HepG2 (cell line): ENCODE measurements around the gene CDK5R1. TPM values are rescaled to one million over a fixed set of nuclear protein-coding genes. Genes with fewer than 3 reads are reported as not detected.

Source experiments
- BCL3 ChIP-seq: sonication (generic); formaldehyde crosslinking; IDR thresholded peaks from 2 replicates; pipeline ENCODE4 v1.5.1; 2020; ENCODE audit warnings: mild to moderate bottlenecking, missing genetic modification reagents, moderate library complexity
- CTCF ChIP-seq: sonication (generic); formaldehyde crosslinking; IDR thresholded peaks from 2 replicates; pipeline ENCODE4 v1.5.0; 2020; ENCODE audit warnings: mild to moderate bottlenecking, missing genetic modification reagents, moderate library complexity
- EP300 ChIP-seq, 3 experiments: sonication (generic) in 1 of 3; formaldehyde crosslinking in 1 of 3; IDR thresholded peaks; 2 replicates each; pipeline versions ENCODE4 v1.5.1 to v1.6.1; 2011 to 2020; ENCODE audit warnings: low read depth in 2 of 3, low read length in 2 of 3, borderline replicate concordance in 1 of 3, improper control_type of control experiment in 1 of 3, mild to moderate bottlenecking in 1 of 3, missing genetic modification reagents in 1 of 3, moderate library complexity in 1 of 3
- FIP1L1 ChIP-seq: fragments of 200-400 bp; formaldehyde crosslinking; IDR thresholded peaks from 2 replicates; pipeline ENCODE4 v1.6.1; 2018; ENCODE audit warnings: low read depth, mild to moderate bottlenecking, low read length, moderate library complexity, borderline replicate concordance; ENCODE audit not compliant: insufficient read depth
- GABPB1 ChIP-seq: IDR thresholded peaks from 2 replicates; pipeline ENCODE4 v1.6.1; 2016; ENCODE audit warnings: mild to moderate bottlenecking, missing genetic modification reagents, moderate library complexity, missing compliant biosample characterization
- GATAD2A ChIP-seq: IDR thresholded peaks from 2 replicates; pipeline ENCODE4 v1.6.1; 2016
- GFI1 ChIP-seq: sonication (generic); formaldehyde crosslinking; IDR thresholded peaks from 2 replicates; pipeline ENCODE4 v1.5.0; 2020; ENCODE audit warnings: missing genetic modification reagents, mild to moderate bottlenecking, borderline replicate concordance
- ISX ChIP-seq: sonication (generic); formaldehyde crosslinking; conservative IDR thresholded peaks from 2 replicates; pipeline ENCODE4 v1.5.0; 2020; ENCODE audit warnings: missing genetic modification reagents
- KDM5A ChIP-seq: fragments of 200-600 bp; sonication (generic); IDR thresholded peaks from 2 replicates; pipeline ENCODE4 v1.7.0; 2018; ENCODE audit warnings: antibody characterized with exemption, mild to moderate bottlenecking, low read length, borderline replicate concordance
- NFIC ChIP-seq: IDR thresholded peaks from 2 replicates; pipeline ENCODE4 v1.6.1; 2012; ENCODE audit warnings: mild to moderate bottlenecking, low read length, inconsistent platforms
- POLR2G ChIP-seq: fragments of 200-400 bp; formaldehyde crosslinking; IDR thresholded peaks from 2 replicates; pipeline ENCODE4 v1.6.1; 2018; ENCODE audit warnings: mild to moderate bottlenecking, low read depth, low read length, moderate library complexity
- SRSF1 ChIP-seq: fragments of 200-400 bp; formaldehyde crosslinking; optimal IDR thresholded peaks from 2 replicates; pipeline ENCODE3; 2017; ENCODE audit warnings: mild to moderate bottlenecking, low read depth, low read length, moderate library complexity
- USF2 ChIP-seq, 2 experiments: sonication (generic) in 1 of 2; formaldehyde crosslinking in 1 of 2; IDR thresholded peaks; 2 replicates each; pipeline versions ENCODE4 v1.5.1 to v1.6.1; 2011 to 2020; ENCODE audit warnings: borderline replicate concordance in 1 of 2, low read depth in 1 of 2, low read length in 1 of 2, mild to moderate bottlenecking in 1 of 2, missing genetic modification reagents in 1 of 2, moderate library complexity in 1 of 2
- ZMYM4 ChIP-seq: sonication (generic); formaldehyde crosslinking; IDR thresholded peaks from 2 replicates; pipeline ENCODE4 v1.8.1; 2023; ENCODE audit warnings: mild to moderate bottlenecking, missing genetic modification reagents
- ZNF496 ChIP-seq: sonication (generic); formaldehyde crosslinking; IDR thresholded peaks from 2 replicates; pipeline ENCODE4 v1.8.1; 2023; ENCODE audit warnings: mild to moderate bottlenecking, moderate library complexity, missing genetic modification reagents; ENCODE audit not compliant: insufficient replicate concordance
- ZNF557 ChIP-seq: sonication (generic); formaldehyde crosslinking; IDR thresholded peaks from 2 replicates; pipeline ENCODE4 v1.4.0; 2020; ENCODE audit warnings: missing genetic modification reagents
- ZNF687 ChIP-seq: sonication (generic); formaldehyde crosslinking; IDR thresholded peaks from 2 replicates; pipeline ENCODE4 v1.5.1; 2020; ENCODE audit warnings: mild to moderate bottlenecking, missing genetic modification reagents, moderate library complexity
- polyA plus RNA-seq, 8 experiments: library from polyadenylated mRNA; depleted of rRNA in 3 of 8; stranded (reverse) in 7 of 8; unstranded in 1 of 8; fragments of >200 nt; fragmentation: Illumina TruSeq in 4 of 8; extraction: Trizol in 4 of 8; gene quantifications; 2 replicates each; pipeline versions ENCODE4 v1.2.1 to v1.2.3, GENCODE V29; 2011 to 2016; ENCODE audit warnings: low read depth in 4 of 8, missing spikeins in 1 of 8, mixed read lengths in 1 of 8; ENCODE audit not compliant: insufficient read depth in 1 of 8
- total RNA-seq, 5 experiments: library from RNA; depleted of rRNA; stranded (reverse); fragments of >200 nt; fragmentation: Illumina TruSeq; extraction: Trizol; gene quantifications; 2 replicates each; pipeline ENCODE4 v1.2.3, GENCODE V29; 2016; ENCODE audit warnings: low read depth in 1 of 5

The CDK5R1 gene
- total and polyA plus RNA-seq, 2 of the 13 experiments (the other 11 are each of a cell fraction or from before 2014, with no cell fraction given): 1.1 to 3.9 TPM

GRCh38 chr17:32444301-32445073, 42.3 kb upstream of the CDK5R1 start, which contains the start of gene PSMD11 (continued):
- TF ChIP-seq FIP1L1 (0 out of 2 replicates have a peak, but pooled peaks have one; percentile 41), ZNF496 (CRISPR knock-in tag) (no peak), ZNF687 (CRISPR knock-in tag) (peak; percentile 69), NFIC (no peak), ZMYM4 (CRISPR knock-in tag) (peak; percentile 67; the same call in 1 of the 2 replicates), SRSF1 (peak; percentile 87), GABPB1 (CRISPR knock-in tag) (peak; percentile 98), ISX (no peak), CTCF (CRISPR knock-in tag) (peak; percentile 93), USF2 (IDR thresholded peaks at IDR 0.05; ENCODE audit: low read depth, low read length) (no peak), USF2 (CRISPR knock-in tag; IDR thresholded peaks at IDR 0.05; ENCODE audit: borderline replicate concordance) (peak; percentile 56; the same call in 1 of the 2 replicates), EP300 (IDR thresholded peaks at IDR 0.05; ENCODE audit: low read depth in 2 of 2, low read length in 2 of 2) (0 out of 4 replicates have a peak, but pooled peaks of 1 of the 2 experiments have one; percentile 10), EP300 (CRISPR knock-in tag; IDR thresholded peaks at IDR 0.05; ENCODE audit: borderline replicate concordance) (no peak), ZNF557 (CRISPR knock-in tag) (no peak), BCL3 (CRISPR knock-in tag) (peak; percentile 29; the same call in 1 of the 2 replicates), POLR2G (peak; percentile 79), GFI1 (CRISPR knock-in tag) (no peak), KDM5A (peak; percentile 68), GATAD2A (peak; percentile 43; the same call in 1 of the 2 replicates)
